ENCODE results near the gene THSD7B. TPM values are rescaled to one million over a fixed set of nuclear protein-coding genes. Genes with fewer than 3 reads are reported as not detected.

Gene THSD7B
- total RNA-seq, 1 donor from 2014 or later: 10.5 TPM

GRCh38 chr2:137379186-137379585 lies 613.8 kb downstream of the THSD7B start:
- Mint-ChIP-seq H3K36me3 (ENCODE audit: low read depth, unreplicated experiment) (peaks cover 16% of the 10 kb centered on the region), H3K9me3 (ENCODE audit: unreplicated experiment) (no peaks in the 10 kb centered on the region)

GRCh38 chr2:137380610-137381009 lies 615.3 kb downstream of the THSD7B start:
- no peaks in the 10 kb centered on the region for H3K4me1 Mint-ChIP-seq (ENCODE audit: unreplicated experiment)
- no peaks in the 10 kb centered on the region for H3K9me3 Mint-ChIP-seq (ENCODE audit: unreplicated experiment)
- no peak overlapping the region for H3K4me3 Mint-ChIP-seq (ENCODE audit: unreplicated experiment)
- peaks cover 18% of the 10 kb centered on the region for H3K36me3 Mint-ChIP-seq (ENCODE audit: low read depth, unreplicated experiment)
- no peak for DNase-seq (ENCODE audit: low spot score)
- no peak overlapping the region for H3K27ac Mint-ChIP-seq (ENCODE audit: unreplicated experiment)
- no peak for TF ChIP-seq CTCF (IDR thresholded peaks at IDR 0.05; ENCODE audit: unreplicated experiment)
- H3K27me3 Mint-ChIP-seq (ENCODE audit: unreplicated experiment): no peaks in the 10 kb centered on the region

More at GRCh38 chr2:137379186-137379585, 613.8 kb downstream of the THSD7B start:
- H3K4me3 Mint-ChIP-seq (ENCODE audit: unreplicated experiment): no peak overlapping the region
- H3K4me1 Mint-ChIP-seq (ENCODE audit: unreplicated experiment): no peaks in the 10 kb centered on the region
- no peak overlapping the region for H3K27ac Mint-ChIP-seq (ENCODE audit: unreplicated experiment)
- no peak for TF ChIP-seq CTCF (IDR thresholded peaks at IDR 0.05; ENCODE audit: unreplicated experiment)
- H3K27me3 Mint-ChIP-seq (ENCODE audit: unreplicated experiment): no peaks in the 10 kb centered on the region
- DNase-seq (ENCODE audit: low spot score): no peak

DNA sequence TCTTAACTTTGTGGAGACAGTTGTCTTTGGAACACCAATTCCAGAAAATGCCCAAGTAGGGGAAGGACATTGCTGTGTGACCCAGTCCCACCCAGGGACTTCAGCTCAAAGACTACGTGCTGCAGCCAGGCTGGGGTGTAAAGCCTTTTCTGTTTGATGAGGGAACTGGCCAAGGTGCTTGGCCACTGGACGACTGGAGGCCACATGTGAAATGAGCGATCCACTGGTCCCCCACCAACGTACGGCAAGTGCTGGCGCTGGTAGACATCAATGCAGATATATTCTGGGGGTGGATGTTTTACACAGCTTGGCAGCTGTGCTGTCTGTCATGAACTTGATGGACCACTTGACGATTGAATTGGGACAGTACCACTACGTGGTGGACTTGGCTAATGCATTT lies 616.4 kb downstream of the THSD7B start:
- Mint-ChIP-seq H3K27me3 (ENCODE audit: unreplicated experiment) (no peaks in the 10 kb centered on the region), H3K9me3 (ENCODE audit: unreplicated experiment) (no peaks in the 10 kb centered on the region), H3K4me1 (ENCODE audit: unreplicated experiment) (no peaks in the 10 kb centered on the region), H3K27ac (ENCODE audit: unreplicated experiment) (no peak overlapping the region), H3K4me3 (ENCODE audit: unreplicated experiment) (no peak overlapping the region), H3K36me3 (ENCODE audit: low read depth, unreplicated experiment) (peaks cover 18% of the 10 kb centered on the region)
- TF ChIP-seq CTCF (IDR thresholded peaks at IDR 0.05; ENCODE audit: unreplicated experiment): no peak
- DNase-seq (ENCODE audit: low spot score): no peak

GRCh38 chr2:137383391-137383790 lies 618.0 kb downstream of the THSD7B start:
- TF ChIP-seq CTCF (IDR thresholded peaks at IDR 0.05; ENCODE audit: unreplicated experiment): no peak
- Mint-ChIP-seq H3K4me3 (ENCODE audit: unreplicated experiment) (no peak overlapping the region), H3K27ac (ENCODE audit: unreplicated experiment) (no peak overlapping the region), H3K4me1 (ENCODE audit: unreplicated experiment) (no peaks in the 10 kb centered on the region), H3K36me3 (ENCODE audit: low read depth, unreplicated experiment) (peaks cover 18% of the 10 kb centered on the region), H3K9me3 (ENCODE audit: unreplicated experiment) (no peaks in the 10 kb centered on the region), H3K27me3 (ENCODE audit: unreplicated experiment) (no peaks in the 10 kb centered on the region)
- DNase-seq (ENCODE audit: low spot score): no peak

DNA sequence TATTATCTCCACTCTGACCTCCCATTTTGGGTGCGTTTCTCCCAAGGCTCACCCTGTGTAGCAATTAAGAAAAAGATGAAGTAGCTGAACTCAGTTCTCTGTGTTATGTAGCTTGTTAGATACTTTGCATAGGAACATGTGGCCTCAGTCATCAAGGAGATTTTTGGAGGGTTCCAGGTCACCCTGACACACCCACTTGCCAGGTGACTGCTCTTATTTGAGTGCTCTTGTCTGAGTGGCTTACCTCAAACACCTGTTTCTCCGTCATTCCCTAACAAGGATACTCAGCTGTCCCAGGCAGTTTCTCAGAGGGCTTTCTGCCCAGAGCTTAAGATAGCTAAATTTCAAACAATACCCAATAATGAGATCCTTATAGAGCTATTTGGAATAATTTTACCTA lies 621.7 kb downstream of the THSD7B start:
- TF ChIP-seq CTCF (IDR thresholded peaks at IDR 0.05; ENCODE audit: unreplicated experiment): no peak
- Mint-ChIP-seq H3K4me1 (ENCODE audit: unreplicated experiment) (no peaks in the 10 kb centered on the region), H3K9me3 (ENCODE audit: unreplicated experiment) (no peaks in the 10 kb centered on the region), H3K36me3 (ENCODE audit: low read depth, unreplicated experiment) (peaks cover 15% of the 10 kb centered on the region), H3K4me3 (ENCODE audit: unreplicated experiment) (no peak overlapping the region), H3K27me3 (ENCODE audit: unreplicated experiment) (peaks cover 3% of the 10 kb centered on the region), H3K27ac (ENCODE audit: unreplicated experiment) (no peak overlapping the region)
- DNase-seq (ENCODE audit: low spot score): no peak

All from endothelial cell (in vitro differentiated cells).